Panc1 (cell line): ENCODE measurements around the gene WDR33. TPM values are rescaled to one million over a fixed set of nuclear protein-coding genes. Genes with fewer than 3 reads are reported as not detected.

Experiments used
- ATAC-seq: fragments of 200-7000 bp; cut with Tn5 transposase; 2 replicates; pipeline ENCODE4 v1.9.1; 2020; ENCODE audit warnings: mild to moderate bottlenecking, moderate library complexity
- BruUV-seq: library from RNA; stranded (reverse); fragments of 400-500 nt; replicated peaks from 2 replicates; lab custom pipeline; 2021; lab: Mats Ljungman, UMichigan
- CTCF ChIA-PET: fragments of 300-600 bp; sonication (Branson Sonifier 250); formaldehyde crosslinking; loops from one replicate; lab custom pipeline; 2022; ENCODE audit warnings: antibody characterized with exemption; lab: Charles Lee
- POLR2A ChIA-PET: fragments of 300-600 bp; sonication (Branson Sonifier 250); formaldehyde crosslinking; loops from one replicate; lab custom pipeline; 2022; ENCODE audit warnings: antibody characterized with exemption; lab: Charles Lee
- DNase-seq: peaks from one replicate; pipeline ENCODE4 v3.0.0-alpha.2; 2010; ENCODE audit warnings: low read depth, low spot score
- H3K27ac ChIP-seq: 2 replicates; pipeline ENCODE4 v1.5.1; 2011; ENCODE audit warnings: mild to moderate bottlenecking, low read length, inconsistent platforms
- H3K27me3 ChIP-seq: fragments of 200-500 bp; sonication (Bioruptor generic); 2 replicates; pipeline ENCODE4 v1.6.0; 2014; ENCODE audit warnings: low read length, inconsistent platforms; ENCODE audit not compliant: control insufficient read depth, insufficient read depth
- H3K36me3 ChIP-seq: fragments of 200-500 bp; sonication (Bioruptor generic); 2 replicates; pipeline ENCODE4 v1.5.1; 2014; ENCODE audit warnings: inconsistent platforms, mild to moderate bottlenecking, low read length, moderate library complexity; ENCODE audit not compliant: control insufficient read depth, insufficient read depth
- H3K4me1 ChIP-seq: 2 replicates; pipeline ENCODE4 v1.5.1; 2011; ENCODE audit warnings: inconsistent platforms, mild to moderate bottlenecking, low read length, moderate library complexity; ENCODE audit not compliant: control insufficient read depth, insufficient read depth
- H3K4me3 ChIP-seq, 2 experiments: 2 replicates each; pipeline ENCODE4 v1.5.1; 2011 to 2012; ENCODE audit warnings: low read depth in 2 of 2, low read length in 2 of 2, mild to moderate bottlenecking in 2 of 2, inconsistent platforms in 1 of 2, moderate library complexity in 1 of 2
- H3K9me3 ChIP-seq: fragments of 200-500 bp; sonication (Bioruptor generic); 2 replicates; pipeline ENCODE4 v1.5.1; 2014; ENCODE audit warnings: low read depth, mild to moderate bottlenecking, inconsistent platforms, low read length, moderate library complexity; ENCODE audit not compliant: control insufficient read depth, insufficient read depth
- CTCF ChIP-seq: fragments of 450-650 bp; IDR thresholded peaks from 2 replicates; pipeline ENCODE4 v1.5.1; 2017; ENCODE audit warnings: mild to moderate bottlenecking
- POLR2AphosphoS5 ChIP-seq: IDR thresholded peaks from 2 replicates; pipeline ENCODE4 v1.6.1; 2012; ENCODE audit warnings: mild to moderate bottlenecking, low read depth, low read length, moderate library complexity
- SIN3A ChIP-seq: IDR thresholded peaks from 2 replicates; pipeline ENCODE4 v1.6.1; 2012; ENCODE audit warnings: low read depth, mild to moderate bottlenecking, low read length, moderate library complexity, borderline replicate concordance; ENCODE audit not compliant: insufficient read depth
- TCF7L2 ChIP-seq: IDR thresholded peaks from 2 replicates; pipeline ENCODE4 v1.6.1; 2011; ENCODE audit warnings: mild to moderate bottlenecking, low read depth, low read length, inconsistent platforms
- in situ Hi-C: cut with HindIII; loops from 2 replicates; pipeline ENCODE4 v1.10.0; 2016; ENCODE audit warnings: low sequenced_read_pairs, low pct_unique_long_range_greater_than_20kb
- intact Hi-C: fragments of 100-400 bp; cut with micrococcal nuclease; formaldehyde crosslinking; loops from one replicate; pipeline ENCODE4 v1.10.0; 2022; ENCODE audit not compliant: unreplicated experiment
- total RNA-seq: library from RNA; stranded (reverse); gene quantifications from one replicate; pipeline ENCODE4 v1.2.1, GENCODE V29; 2021; ENCODE audit not compliant: unreplicated experiment
- TF ChIP-seq, protein P1 (sequence below), 2 experiments: IDR thresholded peaks; 2 replicates each; pipeline ENCODE4 v1.6.1; 2011 to 2012; ENCODE audit warnings: low read depth in 2 of 2, control low read depth in 1 of 2, low read length in 1 of 2, mild to moderate bottlenecking in 1 of 2, moderate library complexity in 1 of 2; ENCODE audit not compliant: insufficient read depth in 1 of 2

The WDR33 gene
- total RNA-seq, 1 experiment from 2014 or later: 63.7 TPM

GRCh38 chr2:127852388-127852787, 41.4 kb upstream of the WDR33 start:
- intact Hi-C loops (no loop called here), in situ Hi-C loops (no loop called here)
- H3K36me3 ChIP-seq: peaks cover 6% of the 10 kb centered on the region; the same call in 1 of the 2 replicates
- no peaks in the 10 kb centered on the region for H3K9me3 ChIP-seq
- H3K27me3 ChIP-seq: no peaks in the 10 kb centered on the region
- DNase-seq (no peak), ATAC-seq (no peak)
- no peak overlapping the region for H3K4me3 ChIP-seq
- no peak for TF ChIP-seq POLR2AphosphoS5
- TF ChIP-seq CTCF: no peak
- TF ChIP-seq, protein P1, sequence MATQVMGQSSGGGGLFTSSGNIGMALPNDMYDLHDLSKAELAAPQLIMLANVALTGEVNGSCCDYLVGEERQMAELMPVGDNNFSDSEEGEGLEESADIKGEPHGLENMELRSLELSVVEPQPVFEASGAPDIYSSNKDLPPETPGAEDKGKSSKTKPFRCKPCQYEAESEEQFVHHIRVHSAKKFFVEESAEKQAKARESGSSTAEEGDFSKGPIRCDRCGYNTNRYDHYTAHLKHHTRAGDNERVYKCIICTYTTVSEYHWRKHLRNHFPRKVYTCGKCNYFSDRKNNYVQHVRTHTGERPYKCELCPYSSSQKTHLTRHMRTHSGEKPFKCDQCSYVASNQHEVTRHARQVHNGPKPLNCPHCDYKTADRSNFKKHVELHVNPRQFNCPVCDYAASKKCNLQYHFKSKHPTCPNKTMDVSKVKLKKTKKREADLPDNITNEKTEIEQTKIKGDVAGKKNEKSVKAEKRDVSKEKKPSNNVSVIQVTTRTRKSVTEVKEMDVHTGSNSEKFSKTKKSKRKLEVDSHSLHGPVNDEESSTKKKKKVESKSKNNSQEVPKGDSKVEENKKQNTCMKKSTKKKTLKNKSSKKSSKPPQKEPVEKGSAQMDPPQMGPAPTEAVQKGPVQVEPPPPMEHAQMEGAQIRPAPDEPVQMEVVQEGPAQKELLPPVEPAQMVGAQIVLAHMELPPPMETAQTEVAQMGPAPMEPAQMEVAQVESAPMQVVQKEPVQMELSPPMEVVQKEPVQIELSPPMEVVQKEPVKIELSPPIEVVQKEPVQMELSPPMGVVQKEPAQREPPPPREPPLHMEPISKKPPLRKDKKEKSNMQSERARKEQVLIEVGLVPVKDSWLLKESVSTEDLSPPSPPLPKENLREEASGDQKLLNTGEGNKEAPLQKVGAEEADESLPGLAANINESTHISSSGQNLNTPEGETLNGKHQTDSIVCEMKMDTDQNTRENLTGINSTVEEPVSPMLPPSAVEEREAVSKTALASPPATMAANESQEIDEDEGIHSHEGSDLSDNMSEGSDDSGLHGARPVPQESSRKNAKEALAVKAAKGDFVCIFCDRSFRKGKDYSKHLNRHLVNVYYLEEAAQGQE (IDR thresholded peaks at IDR 0.05; ENCODE audit: insufficient read depth in 1 of 2, low read depth in 2 of 2, low read length in 1 of 2): no peak
- no peak for TF ChIP-seq SIN3A
- no peak for TF ChIP-seq TCF7L2
- POLR2A ChIA-PET: no interaction called here
- H3K4me1 ChIP-seq: peaks cover 9% of the 10 kb centered on the region
- no peak overlapping the region for H3K27ac ChIP-seq
- CTCF ChIA-PET: no interaction called here
- no TSS peak for BruUV-seq

- POLR2A ChIA-PET: no interaction called here
- no peak overlapping the region for H3K4me3 ChIP-seq
- H3K9me3 ChIP-seq: no peaks in the 10 kb centered on the region
- H3K27ac ChIP-seq: no peak overlapping the region
- no peaks in the 10 kb centered on the region for H3K27me3 ChIP-seq
- no peak for DNase-seq
- H3K36me3 ChIP-seq: peaks cover 12% of the 10 kb centered on the region; the same call in 1 of the 2 replicates
- TF ChIP-seq POLR2AphosphoS5 (no peak), TCF7L2 (no peak), SIN3A (no peak), CTCF (no peak)
- TF ChIP-seq, protein P1 (IDR thresholded peaks at IDR 0.05; ENCODE audit: insufficient read depth in 1 of 2, low read depth in 2 of 2, low read length in 1 of 2): no peak
- CTCF ChIA-PET: interaction anchor here (0.6 kb wide), 1 partner anchor 659 kb away, joined by 7 read pairs; no protein-coding TSS in a partner anchor
- BruUV-seq: no TSS peak
- in situ Hi-C loops (no loop called here), intact Hi-C loops (no loop called here)
- no peaks in the 10 kb centered on the region for H3K4me1 ChIP-seq
- ATAC-seq: no peak
These were observed 37.0 kb upstream of the WDR33 start for GRCh38 chr2:127847931-127848330.
